ENCODE results near the gene FHIT.

Gene FHIT

DNA sequence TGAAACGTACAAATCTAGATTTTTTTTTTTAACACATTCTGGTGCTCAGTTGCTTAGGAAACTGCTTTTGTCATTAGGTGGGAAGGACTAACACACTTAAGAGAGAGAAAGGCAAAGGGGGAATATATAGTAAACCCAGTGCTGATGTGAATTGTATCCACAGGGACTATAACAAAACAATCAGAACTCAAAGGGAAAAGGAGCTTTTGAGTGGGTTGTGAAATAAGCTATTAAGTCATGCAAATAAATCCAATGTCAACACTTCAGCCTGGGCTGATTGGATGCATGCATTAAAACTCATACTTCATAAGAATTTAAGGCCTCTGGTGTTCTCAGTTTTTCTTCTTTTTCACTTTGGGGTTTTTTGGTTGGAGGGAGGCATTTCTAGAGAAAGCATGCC, 628.9 kb downstream of the FHIT start:
- DNase-seq (ENCODE audit: low read depth): no peak
- no peak overlapping the region for H3K4me3 ChIP-seq (ENCODE audit: low read length)
- TF ChIP-seq, protein P1, sequence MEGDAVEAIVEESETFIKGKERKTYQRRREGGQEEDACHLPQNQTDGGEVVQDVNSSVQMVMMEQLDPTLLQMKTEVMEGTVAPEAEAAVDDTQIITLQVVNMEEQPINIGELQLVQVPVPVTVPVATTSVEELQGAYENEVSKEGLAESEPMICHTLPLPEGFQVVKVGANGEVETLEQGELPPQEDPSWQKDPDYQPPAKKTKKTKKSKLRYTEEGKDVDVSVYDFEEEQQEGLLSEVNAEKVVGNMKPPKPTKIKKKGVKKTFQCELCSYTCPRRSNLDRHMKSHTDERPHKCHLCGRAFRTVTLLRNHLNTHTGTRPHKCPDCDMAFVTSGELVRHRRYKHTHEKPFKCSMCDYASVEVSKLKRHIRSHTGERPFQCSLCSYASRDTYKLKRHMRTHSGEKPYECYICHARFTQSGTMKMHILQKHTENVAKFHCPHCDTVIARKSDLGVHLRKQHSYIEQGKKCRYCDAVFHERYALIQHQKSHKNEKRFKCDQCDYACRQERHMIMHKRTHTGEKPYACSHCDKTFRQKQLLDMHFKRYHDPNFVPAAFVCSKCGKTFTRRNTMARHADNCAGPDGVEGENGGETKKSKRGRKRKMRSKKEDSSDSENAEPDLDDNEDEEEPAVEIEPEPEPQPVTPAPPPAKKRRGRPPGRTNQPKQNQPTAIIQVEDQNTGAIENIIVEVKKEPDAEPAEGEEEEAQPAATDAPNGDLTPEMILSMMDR (conservative IDR thresholded peaks at IDR 0.05; ENCODE audit: low read depth, low read length): no peak

DNA sequence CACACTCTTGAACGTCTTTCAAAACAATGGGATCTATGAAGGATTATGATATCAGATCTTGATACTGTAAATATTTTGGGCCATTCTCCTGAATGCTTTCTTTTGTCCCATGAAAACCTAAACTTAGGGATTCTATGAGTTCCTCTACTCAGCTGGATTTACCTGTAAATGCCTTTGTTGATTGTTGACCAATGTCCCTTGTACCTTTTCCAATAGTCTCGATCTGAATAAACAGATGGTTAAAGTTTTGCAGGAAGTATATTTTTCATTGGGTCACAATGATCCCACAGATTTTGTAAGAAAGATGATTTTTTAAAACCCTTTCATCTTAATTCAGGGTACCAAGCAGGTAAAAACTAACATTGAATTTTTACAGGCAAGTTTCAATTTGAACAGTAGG, 634.1 kb downstream of the FHIT start:
- no peak overlapping the region for H3K4me3 ChIP-seq (ENCODE audit: low read length)
- DNase-seq (ENCODE audit: low read depth): no peak
- TF ChIP-seq, protein P1 (conservative IDR thresholded peaks at IDR 0.05; ENCODE audit: low read depth, low read length): no peak

DNA sequence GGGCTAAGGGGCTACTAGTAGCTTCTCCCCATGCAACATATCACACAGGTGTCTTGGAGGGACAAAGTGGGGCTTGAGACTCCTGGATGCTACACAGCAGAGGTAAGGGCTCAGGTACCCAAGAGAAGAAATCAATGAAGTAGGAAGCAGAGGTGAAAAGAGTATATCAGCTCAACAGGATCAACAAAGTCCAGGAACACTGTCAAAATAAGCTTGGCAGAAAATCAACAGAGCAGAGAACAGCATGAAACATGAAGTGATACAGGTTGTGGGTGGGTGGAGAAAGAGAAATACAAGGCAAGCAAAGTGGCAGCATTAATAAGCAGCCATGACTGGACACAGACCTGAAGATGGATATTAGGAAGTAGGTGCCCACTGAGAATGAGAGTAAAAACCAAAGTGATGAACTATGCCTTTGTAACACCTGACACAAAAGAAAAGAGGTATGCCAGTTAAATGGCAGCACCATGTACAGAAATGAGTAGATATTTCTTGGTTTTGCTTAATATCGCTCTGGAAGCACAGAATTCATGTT, 637.4 kb downstream of the FHIT start:
- DNase-seq (ENCODE audit: low read depth): no peak
- H3K4me3 ChIP-seq (ENCODE audit: low read length): no peak overlapping the region
- TF ChIP-seq, protein P1 (conservative IDR thresholded peaks at IDR 0.05; ENCODE audit: low read depth, low read length): no peak

DNA sequence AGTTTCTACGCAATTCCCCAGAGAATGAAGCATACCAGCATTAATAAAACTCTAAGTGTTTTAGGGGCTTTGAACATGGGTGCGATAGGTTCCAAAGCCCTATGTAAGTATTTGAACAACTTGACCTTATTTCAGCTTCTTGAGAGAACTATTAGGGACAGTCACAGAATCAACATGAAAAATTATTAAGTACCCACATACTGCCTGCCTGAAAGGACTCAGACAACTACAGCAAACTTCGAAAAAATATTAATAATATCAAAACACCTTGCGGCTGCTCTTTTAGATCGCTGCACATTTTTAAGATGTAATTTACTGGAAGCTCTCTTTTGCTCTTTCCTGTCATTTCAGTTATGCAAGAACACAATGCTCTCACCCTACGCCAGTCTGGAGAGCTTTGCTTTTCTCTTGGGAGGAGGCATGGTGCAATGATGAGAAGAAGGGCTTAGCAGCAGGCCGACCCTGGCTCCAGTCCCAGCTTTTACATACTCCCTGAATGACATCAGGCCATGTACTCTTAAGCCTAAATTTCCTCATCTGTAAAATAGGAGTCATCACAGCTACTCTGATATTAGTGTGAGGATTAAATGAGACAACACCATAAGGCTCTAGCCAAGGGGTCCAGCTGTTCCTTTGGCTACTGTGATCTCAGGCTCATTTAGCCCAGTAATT, 640.7 kb downstream of the FHIT start:
- TF ChIP-seq, protein P1 (conservative IDR thresholded peaks at IDR 0.05; ENCODE audit: low read depth, low read length): no peak

DNA sequence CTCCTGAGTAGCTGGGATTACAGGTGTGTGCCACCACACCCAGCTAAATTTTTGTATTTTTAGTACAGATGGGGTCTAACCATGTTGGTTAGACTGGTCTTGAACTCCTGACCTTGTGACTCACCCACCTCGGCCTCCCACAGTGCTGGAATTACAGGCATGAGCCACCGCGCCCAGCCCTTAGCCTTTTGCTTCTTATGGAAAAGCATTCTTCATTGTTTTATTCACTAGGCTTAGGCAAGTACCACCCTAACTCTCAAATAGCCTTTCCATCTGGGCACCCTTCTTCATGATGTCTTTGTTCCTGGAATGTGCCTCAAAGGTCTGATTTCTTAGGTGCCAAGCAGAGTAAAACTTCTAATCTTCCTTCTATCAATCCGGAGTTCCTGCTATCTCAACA, 641.8 kb downstream of the FHIT start:
- TF ChIP-seq, protein P1 (conservative IDR thresholded peaks at IDR 0.05; ENCODE audit: low read depth, low read length): no peak
- no peak overlapping the region for H3K4me3 ChIP-seq (ENCODE audit: low read length)
- DNase-seq (ENCODE audit: low read depth): peak; percentile 43

More for the DNA sequence above, 640.7 kb downstream of the FHIT start:
- DNase-seq (ENCODE audit: low read depth): peak; percentile 89
- no peak overlapping the region for H3K4me3 ChIP-seq (ENCODE audit: low read length)

DNA sequence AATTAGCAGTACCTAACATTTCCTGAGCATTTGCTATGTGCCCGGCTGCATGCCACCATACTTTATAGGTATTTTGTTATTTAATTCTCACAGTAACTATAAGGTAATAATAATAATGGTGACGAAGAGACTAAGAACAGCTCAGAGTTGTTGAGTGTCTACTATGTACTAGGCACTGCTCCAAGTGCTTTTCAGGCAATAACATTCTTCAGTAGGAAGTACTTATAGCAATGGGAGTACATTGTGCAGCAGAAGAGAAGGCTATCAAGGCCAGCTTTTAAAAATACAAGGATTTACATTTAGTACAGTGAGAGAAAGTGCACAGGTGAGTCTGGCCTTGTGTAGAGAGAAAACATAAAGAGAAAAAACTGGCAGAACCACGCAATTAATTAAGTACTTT, 647.4 kb downstream of the FHIT start:
- no peak for DNase-seq (ENCODE audit: low read depth)
- H3K4me3 ChIP-seq (ENCODE audit: low read length): no peak overlapping the region
- TF ChIP-seq, protein P1 (conservative IDR thresholded peaks at IDR 0.05; ENCODE audit: low read depth, low read length): no peak

DNA sequence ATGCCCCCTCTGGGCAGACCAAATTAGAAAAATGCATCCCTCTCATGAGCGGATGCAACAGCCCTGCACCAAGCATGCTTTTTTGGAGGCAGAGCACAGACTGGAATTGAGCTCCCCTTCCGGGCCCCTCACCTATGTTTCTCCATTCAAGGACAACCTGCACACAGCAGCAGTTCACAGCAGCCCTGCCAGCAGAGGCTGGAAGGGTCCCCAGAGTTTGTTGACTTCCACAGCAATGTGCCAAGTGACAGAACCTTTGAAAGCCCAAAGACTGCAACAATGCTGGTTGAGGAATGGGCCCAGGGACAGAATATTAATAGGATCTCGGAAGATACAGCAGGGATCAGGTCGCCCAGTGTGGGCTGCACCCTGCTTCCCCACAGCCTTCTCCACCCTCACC, 650.4 kb downstream of the FHIT start:
- no peak overlapping the region for H3K4me3 ChIP-seq (ENCODE audit: low read length)
- DNase-seq (ENCODE audit: low read depth): no peak
- TF ChIP-seq, protein P1 (conservative IDR thresholded peaks at IDR 0.05; ENCODE audit: low read depth, low read length): no peak
